GM19468 (cell line): ENCODE measurements around the gene PSME4.

Experiments
- ATAC-seq: cut with Tn5 transposase; IDR thresholded peaks from one replicate; pipeline ENCODE4 v1.9.1; 2021; ENCODE audit warnings: mild to moderate bottlenecking, moderate library complexity, moderate number of reproducible peaks; ENCODE audit not compliant: unreplicated experiment; ENCODE audit errors: extremely low read depth

The PSME4 gene

DNA sequence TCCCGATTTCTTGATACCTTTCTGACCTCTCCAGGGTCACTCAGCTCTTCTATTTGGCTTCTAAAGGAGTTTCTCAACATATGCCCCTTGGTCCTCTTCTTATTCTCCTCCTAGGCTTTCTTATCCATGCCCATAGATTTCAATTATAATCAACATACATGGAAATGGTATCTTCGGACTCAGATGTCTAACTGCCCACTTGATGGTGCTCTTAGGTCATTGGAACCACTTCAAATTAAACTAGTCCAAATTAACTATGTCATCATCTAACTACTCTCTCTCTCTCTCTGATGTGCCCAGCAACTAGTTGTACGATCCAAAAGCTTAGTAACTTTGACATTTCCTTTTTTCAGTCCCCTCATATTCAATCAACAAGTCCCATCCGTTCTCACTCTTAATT, 67.8 kb downstream of the PSME4 start:
- ATAC-seq = no peak

DNA sequence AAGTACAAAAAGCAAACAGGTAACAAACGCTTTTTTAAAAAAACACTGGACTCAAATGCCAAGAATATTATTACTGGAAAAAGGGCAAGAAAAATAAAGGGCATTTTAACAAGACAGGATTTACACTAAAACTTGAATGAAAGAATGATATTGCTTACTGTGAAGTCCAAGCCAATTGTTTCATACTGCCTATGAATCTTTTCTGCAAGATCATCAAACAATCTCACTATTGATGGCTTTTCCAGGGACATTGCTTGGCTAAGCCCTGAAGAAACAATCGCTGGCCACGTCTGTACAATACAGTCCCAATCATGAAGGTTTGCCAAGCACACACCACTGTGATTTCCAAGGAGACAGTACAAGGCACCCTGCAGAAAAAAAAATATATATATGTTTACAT, 69.6 kb downstream of the PSME4 start:
- ATAC-seq = no peak

DNA sequence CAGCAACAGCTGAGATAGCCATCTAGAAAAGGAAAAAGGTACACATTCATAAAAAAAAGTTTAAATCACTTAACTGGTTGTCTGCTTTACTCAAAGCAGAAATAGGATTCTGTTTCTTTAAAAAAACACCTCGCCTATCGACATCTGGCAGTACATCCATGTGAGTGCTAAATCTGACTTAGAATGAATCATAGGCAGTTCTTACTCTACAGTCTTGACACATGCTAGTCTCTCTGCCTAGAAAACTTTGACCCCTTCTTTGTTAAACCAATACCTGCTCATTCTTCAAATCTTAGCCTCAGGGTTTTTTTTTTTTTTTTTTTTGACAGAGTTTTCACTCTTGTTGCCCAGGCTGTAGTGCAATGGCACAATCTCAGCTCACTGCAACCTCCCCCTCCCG, 73.9 kb downstream of the PSME4 start:
- ATAC-seq = no peak

DNA sequence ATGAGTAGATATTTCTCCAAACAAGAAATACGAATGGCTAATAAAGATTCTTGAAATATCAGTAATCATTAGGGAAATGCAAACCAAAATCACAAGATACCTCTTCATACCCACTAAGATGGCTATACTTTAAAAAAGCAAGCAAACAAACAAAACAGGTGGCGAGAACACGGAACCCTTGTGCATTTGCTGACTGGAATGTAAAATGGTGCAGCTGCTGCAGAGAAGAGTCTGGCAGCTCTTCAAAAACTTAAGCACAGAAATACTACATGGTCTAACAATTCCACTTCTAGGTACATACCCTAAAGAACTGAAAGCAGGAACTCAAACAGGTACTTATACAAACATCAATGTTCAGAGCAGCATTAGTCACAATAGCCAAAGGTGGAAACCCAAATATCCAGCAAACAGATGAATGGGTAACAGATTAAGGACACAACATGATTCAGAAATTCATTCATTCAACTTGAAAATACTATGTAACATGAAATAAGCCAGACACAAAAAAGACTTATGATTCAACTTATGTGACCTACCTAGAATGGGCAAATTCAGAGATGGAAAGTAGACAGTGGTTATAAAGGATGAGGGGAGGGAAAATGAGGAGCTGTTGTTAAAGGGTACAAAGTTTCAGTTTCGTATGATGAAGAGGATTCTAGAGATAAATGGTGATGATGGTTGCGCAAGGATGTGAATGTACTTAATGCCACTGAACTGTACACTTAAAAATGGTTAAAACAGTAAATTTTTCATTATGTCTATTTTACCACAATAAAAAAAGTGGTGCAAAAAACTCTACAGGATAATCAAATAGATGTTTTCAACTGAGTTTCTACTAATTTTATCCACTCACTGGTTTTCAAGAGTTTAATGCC, 84.2 kb downstream of the PSME4 start:
- no peak for ATAC-seq

DNA sequence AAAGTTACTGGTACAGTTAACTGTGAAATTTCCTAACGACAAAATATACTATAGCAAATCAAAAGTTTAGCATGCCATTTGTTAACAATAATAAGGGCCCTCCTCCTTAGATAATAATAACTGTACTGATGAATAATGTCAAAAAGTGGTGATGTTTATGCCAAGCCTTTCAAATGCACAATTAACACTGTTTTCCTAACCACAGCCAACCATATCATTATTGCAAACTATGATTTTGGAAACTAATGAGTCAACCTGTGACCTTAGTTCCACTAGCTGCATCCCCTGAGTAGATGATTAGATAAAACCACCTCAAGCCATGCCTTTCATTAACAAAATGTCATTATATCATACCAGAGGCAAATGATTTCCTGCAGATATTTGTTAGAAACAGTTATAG, 85.9 kb downstream of the PSME4 start:
- ATAC-seq = no peak

DNA sequence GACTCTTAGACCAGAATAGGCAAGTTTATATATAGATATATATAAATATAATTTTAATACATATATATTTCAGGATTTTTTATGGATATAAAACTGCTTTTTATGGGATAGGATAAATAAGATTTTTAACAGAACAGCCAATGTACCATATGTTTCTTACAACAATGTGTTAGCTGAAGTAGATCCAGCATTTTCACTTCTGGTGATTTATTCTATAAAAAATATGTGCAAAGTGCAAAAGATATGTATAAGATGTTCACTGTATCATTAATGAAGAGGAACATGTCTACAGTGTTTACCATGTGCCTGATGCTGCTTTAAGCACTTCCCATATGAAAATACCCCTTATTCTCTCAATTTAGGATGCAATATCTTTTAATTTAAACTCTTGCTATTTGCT, 88.8 kb downstream of the PSME4 start:
- no peak for ATAC-seq

DNA sequence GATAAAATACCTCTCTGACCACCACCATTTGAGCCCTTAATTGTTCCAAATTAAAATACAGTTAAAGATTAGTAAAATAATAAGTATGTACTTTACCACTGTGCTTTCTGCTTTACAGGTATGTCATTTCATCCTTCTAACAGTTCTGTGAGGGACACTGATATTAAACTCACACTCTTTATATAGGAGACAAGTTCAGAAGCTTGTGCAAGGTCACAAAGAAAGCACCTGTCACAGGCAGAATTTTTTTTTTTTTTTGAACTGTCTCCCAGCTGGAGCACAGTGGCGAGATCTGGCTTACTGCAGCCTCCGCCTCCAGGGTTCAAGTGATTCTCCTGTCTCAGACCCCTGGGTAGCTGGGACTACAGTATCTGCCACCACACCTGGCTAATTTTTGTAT, 89.4 kb downstream of the PSME4 start:
- ATAC-seq = no peak

DNA sequence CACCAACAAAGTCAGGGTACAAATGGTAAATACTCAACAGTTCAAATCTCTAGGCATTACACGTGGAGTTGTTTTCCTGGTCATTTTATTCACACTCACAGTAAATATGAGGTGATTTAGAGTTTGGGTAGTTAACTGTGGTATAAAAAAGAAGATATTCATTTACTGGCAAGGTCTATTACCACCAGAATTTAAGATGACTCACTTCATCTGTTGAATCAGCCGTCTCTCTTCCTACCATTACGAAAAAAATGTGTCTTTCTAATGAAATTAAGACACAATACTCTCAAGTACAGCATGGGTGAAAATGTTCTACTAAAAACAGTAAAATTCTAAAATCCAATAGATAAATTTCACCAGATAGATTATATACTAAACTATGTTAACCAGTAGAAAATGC, 90.0 kb downstream of the PSME4 start:
- no peak for ATAC-seq

DNA sequence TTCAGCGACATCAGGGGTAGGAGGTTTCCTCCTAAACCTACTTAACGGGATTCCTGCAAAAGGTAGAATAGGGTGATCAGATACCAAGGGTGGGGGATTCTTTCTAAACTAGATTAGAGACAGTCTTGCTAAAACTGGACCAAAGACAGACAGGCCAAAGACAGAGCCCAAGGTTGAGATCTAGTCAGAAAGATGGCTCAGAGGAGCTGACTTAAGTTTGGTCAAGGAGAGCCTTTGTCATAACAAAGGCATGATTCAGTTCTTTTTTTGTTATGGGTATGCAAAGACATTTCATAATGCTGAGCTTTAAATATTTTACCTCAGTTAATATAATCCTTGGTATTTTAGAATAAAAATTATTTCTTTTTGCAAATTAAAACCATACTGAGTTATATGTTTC, 93.2 kb downstream of the PSME4 start:
- no peak for ATAC-seq

DNA sequence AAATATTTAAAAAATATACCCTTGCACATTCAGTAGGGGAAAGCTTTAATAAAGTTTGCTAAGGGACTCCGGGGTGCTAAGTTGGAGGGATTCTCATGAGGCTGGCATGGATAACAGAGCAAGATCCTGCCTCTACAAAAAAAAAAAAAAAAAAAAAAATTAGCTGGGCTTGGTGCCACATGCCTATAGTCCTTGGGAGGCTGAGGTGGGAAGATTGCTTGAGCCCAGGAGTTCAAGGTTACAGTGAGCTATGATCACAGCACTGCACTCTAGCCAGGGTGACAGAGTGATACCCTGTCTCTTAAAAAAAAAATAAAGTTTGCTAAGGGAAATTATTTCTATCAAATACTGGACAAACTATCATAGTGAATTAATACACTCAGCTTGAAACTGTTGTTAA, 93.7 kb downstream of the PSME4 start:
- no peak for ATAC-seq

DNA sequence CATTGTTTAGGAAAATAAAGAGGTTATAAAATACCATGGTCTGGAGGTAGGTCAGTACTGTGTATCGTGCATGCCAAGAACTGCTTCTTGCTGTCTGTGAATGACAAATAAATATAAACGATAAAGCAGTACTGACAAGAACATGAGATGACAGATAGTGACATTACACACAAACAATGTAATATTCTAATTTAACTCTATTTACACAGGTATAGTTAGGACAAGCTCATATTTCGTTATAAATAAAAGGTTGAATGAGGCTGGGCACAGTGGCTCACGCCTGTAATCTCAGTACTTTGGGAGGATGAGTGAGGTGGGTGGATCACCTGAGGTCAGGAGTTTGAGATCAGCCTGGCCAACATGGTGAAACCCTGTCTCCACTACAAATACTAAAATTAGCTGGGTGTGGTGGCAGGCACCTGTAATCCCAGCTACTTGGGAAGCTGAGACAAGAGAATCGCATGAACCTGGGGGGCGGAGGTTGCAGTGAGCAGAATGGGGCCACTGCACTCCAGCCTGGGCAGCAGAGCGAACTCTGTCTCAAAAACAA, 96.3 kb downstream of the PSME4 start:
- no peak for ATAC-seq

DNA sequence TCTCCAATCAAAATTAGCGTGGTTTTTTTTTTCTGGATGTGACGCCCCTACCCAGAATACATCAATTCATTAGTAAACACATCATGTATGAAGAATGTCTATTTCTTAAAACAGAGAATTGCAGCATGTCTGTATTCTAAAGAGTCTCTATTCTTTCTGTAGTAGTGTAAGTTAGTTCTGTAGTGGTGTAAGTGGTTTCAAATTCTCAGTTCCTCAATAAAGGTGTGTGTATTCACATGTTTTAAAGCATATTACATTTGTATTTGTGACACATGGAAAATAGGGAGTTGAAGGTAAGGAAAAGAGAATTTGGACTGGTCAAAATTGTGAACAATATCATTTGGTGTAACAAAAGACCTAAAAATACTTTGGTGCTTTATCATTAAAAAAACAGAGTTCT, 103.0 kb downstream of the PSME4 start:
- ATAC-seq = no peak

DNA sequence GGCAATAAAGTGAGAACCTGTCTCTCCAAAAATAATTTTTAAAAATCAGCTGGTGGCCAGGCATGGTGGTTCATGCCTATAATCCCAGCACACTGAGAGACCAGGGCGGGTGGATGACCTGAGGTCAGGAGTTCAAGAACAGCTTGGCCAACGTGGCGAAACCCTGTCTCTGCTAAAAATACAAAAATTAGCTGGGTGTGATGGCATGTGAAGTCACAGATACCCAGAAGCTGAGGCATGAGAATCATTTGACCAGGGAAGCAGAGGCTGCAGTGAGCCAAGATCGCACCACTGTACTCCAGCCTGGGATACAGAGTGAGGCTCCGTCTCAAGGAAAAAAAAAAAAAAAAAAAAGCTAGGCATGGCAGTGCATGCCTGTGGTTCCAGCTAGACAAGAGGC, 103.6 kb downstream of the PSME4 start:
- ATAC-seq = no peak

DNA sequence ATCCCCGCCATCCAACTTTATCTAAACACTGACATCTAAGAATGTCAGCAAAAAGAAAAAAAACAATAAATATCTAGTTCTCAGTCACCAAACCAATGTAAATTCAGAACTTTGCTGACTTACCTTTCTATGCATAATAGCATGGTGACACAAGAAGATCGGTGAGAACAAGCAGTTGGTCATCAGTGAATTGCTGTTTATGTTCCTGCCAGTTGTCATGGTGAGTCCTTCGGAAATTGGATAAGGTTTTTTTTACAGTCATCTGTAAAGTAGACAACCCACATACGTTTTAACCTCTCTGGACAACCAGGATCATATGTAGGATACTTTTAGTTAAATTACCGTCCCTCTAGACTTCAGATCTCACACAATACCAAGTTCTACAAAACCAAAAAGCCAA, 104.8 kb downstream of the PSME4 start:
- no peak for ATAC-seq

DNA sequence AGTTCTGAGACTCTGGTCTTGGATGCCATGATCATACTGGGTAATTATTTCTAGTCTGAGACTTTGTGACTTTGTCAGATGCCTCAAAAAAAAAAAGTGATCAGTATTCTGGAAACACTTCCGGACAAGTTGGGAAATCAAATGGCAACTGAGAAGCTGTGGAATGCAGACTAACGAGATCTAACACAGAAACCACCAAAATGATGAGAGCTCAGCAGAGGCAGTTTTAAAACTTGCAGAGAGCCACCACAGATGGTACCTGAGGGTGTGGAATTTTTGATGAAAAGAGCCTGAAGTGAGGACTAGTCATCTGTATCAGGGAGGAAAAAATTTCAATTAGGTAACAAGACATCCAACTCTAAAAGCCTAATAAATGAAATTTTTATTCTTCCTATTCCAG, 105.5 kb downstream of the PSME4 start:
- no peak for ATAC-seq

DNA sequence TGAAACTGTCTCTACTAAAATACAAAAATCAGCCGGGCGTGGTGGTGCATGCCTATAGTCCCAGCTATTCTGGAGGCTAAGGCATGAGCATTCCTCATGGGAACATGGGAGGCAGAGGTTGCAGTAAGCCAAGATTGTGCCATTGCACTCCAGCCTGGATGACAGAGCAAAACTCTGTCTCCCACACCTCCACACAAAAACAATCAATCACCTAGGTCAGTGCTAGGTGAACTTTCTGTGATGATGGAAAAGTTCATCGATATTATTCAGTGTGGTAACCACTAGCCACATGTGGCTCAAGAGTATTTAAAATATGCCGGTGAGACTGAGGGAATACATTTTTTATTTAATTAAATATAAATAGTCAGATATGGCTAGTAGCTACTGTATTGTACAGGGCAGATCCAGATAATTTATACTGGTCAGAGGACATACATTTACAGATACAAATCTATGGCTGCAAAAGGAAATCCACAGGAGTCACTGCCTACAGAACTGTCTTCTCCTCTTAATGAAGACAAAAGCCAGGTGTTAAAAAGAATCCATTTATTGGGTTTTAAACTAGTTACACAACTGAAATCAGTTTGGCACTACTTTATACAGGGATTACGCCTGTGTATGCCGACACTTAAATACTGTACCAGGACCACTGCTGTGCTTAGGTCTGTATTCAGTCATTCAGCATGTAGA, 107.1 kb downstream of the PSME4 start:
- ATAC-seq = no peak

DNA sequence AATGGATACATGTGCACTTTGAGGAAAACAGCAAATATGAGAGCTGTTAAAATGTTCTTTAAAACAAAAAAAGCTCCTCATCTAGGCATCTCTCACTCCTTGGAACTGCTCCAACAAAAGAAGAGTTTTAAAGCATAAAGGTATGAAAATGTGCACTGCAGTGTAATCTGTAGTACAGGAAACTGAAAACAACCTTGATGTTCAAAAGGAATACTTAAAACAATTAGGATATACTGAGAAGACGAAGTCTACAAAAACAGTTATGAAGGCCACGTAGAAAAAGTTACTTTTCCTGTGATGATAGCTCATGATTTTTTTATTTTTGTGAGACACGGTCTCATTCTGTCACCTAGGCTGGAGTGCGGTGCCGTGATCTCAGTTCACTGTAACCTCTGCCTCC, 109.0 kb downstream of the PSME4 start:
- no peak for ATAC-seq

DNA sequence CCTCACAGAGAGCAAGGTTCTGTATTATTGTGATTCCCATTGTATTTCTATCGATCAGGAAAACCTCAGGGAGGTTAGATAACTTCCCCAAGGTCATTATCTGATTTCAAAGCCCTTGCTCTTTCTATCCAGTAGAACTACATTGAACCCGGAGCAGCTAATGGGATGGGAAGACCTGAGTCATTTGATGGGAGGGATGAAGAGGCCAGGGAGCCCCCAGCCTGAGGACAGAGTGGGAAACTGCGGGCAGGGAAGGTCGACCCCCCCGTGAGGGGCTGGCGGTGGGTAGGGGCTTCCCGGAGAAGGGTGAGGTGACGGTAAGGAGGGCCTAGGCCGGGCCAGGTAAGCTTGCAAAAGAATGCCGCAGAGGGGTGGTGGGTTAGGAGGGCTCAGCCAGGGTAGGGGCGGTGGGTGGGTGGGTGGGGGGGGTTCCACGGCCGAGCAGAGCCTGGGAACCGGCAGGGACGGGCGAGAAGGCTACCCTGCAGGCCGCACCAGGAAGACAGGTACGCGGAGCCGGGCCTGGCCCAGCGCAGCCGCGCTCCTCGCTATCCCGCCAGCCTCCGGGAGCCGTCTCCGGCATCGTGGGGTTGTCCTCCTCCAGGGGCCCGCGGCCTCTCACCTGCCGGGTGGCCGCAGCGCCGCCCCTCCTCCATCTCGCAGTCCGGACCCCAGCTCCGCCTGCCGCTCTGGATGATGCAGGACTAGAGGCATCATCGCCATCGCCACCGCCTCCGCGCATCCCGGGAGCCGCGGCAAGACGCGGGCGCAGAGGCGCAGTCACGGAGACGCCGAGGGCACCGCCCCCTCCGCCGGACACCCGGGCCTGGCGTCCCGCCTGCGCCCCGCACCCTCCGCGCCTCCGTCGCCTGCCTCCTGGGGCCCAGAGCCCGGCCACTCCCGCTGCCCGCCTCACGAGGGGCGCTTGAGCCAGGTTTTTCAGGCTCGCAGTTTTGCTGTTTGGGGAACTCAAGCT, 111.3 kb downstream of the PSME4 start, which contains the start of gene GPR75:
Gene GPR75 (minus strand): TSS at position 762 of the 976 bp plus-strand sequence. CDS start 5,211 bp downstream, outside the sequence.
- no peak for ATAC-seq

DNA sequence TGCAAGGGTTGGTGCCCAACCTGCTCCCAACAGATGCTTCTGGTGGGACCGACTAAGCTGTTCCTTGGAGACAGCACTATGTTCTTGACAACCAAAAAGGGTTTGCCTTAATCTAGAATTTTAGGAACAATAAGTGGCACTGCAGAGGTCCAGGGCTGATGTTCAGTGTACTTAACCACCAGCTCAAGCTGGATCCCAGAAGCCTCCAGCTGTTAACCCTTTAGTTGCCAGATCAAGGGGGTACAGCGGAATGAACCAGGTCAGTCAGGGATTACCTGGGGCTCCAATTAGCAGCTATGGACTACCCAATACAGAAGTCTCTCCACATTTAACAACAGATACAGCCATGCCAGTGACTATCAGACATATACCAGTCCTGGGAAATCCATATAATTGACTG, 114.5 kb downstream of the PSME4 start:
- ATAC-seq = no peak

DNA sequence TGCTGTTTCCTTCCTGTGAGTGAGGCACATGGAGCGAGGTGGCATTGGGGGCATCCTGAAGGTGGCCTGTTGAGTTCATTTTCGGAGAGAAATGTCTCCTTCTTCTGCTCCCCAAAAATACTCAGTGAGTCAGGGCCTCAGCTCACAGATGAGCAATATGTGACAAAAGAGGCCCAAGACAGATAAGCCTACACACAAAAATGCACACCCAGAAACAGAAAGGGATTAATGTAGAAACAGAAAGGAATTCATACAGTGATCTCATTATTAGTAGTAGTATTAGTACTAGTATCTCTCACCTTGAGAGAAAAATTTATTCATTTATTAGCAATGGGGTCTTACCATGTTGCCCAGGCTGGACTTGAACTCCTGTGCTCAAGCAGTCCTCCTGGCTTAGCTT, 116.1 kb downstream of the PSME4 start:
- ATAC-seq = no peak
